Measurements from ENCODE around the gene TRMT2B. TPM values are rescaled to one million over a fixed set of nuclear protein-coding genes. Genes with fewer than 3 reads are reported as not detected.
"Not testable (repeated sequence)": the region's sequence is repeated elsewhere in the genome, so short reads cannot be mapped to it uniquely, and the experiment has no call there.

The TRMT2B gene
- total RNA-seq, 1 donor from 2014 or later, result 37.9 TPM

- Mint-ChIP-seq H3K27ac (no peak overlapping the region), H3K4me1 (no peaks in the 10 kb centered on the region), H3K27me3 (no peaks in the 10 kb centered on the region), H3K9me3 (no peaks in the 10 kb centered on the region), H3K36me3 (ENCODE audit: low read depth) (peaks cover 24% of the 10 kb centered on the region), H3K4me3 (no peak overlapping the region)
- CTCF ChIA-PET, result no interaction called here
- ATAC-seq (ENCODE audit: low read depth) (no peak), DNase-seq (no peak)
- POLR2A ChIA-PET, result no interaction called here
- TF ChIP-seq, protein P1, sequence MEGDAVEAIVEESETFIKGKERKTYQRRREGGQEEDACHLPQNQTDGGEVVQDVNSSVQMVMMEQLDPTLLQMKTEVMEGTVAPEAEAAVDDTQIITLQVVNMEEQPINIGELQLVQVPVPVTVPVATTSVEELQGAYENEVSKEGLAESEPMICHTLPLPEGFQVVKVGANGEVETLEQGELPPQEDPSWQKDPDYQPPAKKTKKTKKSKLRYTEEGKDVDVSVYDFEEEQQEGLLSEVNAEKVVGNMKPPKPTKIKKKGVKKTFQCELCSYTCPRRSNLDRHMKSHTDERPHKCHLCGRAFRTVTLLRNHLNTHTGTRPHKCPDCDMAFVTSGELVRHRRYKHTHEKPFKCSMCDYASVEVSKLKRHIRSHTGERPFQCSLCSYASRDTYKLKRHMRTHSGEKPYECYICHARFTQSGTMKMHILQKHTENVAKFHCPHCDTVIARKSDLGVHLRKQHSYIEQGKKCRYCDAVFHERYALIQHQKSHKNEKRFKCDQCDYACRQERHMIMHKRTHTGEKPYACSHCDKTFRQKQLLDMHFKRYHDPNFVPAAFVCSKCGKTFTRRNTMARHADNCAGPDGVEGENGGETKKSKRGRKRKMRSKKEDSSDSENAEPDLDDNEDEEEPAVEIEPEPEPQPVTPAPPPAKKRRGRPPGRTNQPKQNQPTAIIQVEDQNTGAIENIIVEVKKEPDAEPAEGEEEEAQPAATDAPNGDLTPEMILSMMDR (IDR thresholded peaks at IDR 0.05), result no peak
- intact Hi-C loops (cut with micrococcal nuclease), result loop anchor here (5.0 kb wide), 2 partner anchors 33 to 72 kb away; partner anchors contain the start of gene XKRX
Observed at GRCh38 chrX:100999451-100999850, 52.5 kb downstream of the TRMT2B start.

DNA sequence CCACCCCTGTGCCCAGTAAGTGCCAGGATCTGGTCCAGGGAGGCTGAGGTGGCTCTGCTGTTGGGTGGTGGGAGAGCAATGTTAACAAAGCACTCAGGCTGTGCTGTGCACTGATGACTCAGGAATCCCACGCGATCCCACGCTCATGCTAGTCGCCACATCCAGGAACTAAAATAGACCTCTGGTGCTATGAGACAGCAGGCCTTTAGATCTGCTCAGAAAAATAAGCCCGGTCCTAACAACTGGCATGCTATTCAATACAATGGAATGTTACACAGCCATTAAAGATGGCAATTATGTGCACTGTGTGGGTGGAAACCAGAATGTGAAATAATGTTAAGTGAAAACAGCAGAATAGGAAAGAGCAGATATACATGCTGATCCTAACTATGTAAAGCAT, 56.4 kb downstream of the TRMT2B start:
- DNase-seq (no peak), ATAC-seq (ENCODE audit: low read depth) (no peak)
- TF ChIP-seq, protein P1 (IDR thresholded peaks at IDR 0.05), result no peak
- intact Hi-C loops (cut with micrococcal nuclease), result loop anchor here (5.0 kb wide), 2 partner anchors 37 to 68 kb away; partner anchors contain the start of gene XKRX
- H3K4me3 Mint-ChIP-seq, result no peak overlapping the region
- no peak overlapping the region for H3K27ac Mint-ChIP-seq
- peaks cover 32% of the 10 kb centered on the region for H3K36me3 Mint-ChIP-seq (ENCODE audit: low read depth)
- no peaks in the 10 kb centered on the region for H3K9me3 Mint-ChIP-seq
- no peaks in the 10 kb centered on the region for H3K4me1 Mint-ChIP-seq
- CTCF ChIA-PET, result no interaction called here
- H3K27me3 Mint-ChIP-seq, result no peaks in the 10 kb centered on the region
- POLR2A ChIA-PET, result interaction anchor here (0.7 kb wide), 1 partner anchor 342 kb away, joined by 4 read pairs; no protein-coding TSS in a partner anchor

GRCh38 chrX:100994352-100995281, 57.3 kb downstream of the TRMT2B start:
- H3K36me3 Mint-ChIP-seq (ENCODE audit: low read depth), result peaks cover 30% of the 10 kb centered on the region
- ATAC-seq (ENCODE audit: low read depth), result no peak
- no peak for DNase-seq
- TF ChIP-seq, protein P1 (IDR thresholded peaks at IDR 0.05), result no peak
- H3K4me3 Mint-ChIP-seq, result no peak overlapping the region
- no peaks in the 10 kb centered on the region for H3K27me3 Mint-ChIP-seq
- H3K27ac Mint-ChIP-seq, result no peak overlapping the region
- POLR2A ChIA-PET, result no interaction called here
- intact Hi-C loops (cut with micrococcal nuclease), result loop anchor here (5.0 kb wide), 2 partner anchors 38 to 67 kb away; partner anchors contain the start of gene XKRX
- no peaks in the 10 kb centered on the region for H3K9me3 Mint-ChIP-seq
- peaks cover 5% of the 10 kb centered on the region for H3K4me1 Mint-ChIP-seq
- CTCF ChIA-PET, result no interaction called here

DNA sequence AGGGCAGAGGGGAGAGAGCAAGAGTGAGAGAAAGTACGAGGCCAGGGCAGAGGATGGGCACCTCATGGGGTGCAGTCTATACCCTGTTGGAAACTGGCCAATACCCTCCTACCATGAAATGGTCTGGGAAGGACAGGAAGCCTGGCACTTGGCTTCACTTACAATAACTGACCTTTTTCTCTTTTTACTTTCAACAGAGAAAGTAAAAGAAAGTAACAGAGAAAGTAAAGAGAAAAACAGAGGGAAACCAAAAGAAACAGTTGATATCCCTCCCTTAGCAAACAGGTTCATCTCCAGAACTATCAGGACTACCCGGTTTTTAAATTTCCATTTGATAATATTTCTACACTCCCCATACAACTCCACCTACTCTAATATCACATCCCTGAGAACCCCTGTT, 61.8 kb downstream of the TRMT2B start:
- Mint-ChIP-seq H3K4me1 (peaks cover 6% of the 10 kb centered on the region), H3K27ac (no peak overlapping the region), H3K27me3 (no peaks in the 10 kb centered on the region), H3K4me3 (no peak overlapping the region), H3K9me3 (no peaks in the 10 kb centered on the region), H3K36me3 (ENCODE audit: low read depth) (peaks cover 29% of the 10 kb centered on the region)
- intact Hi-C loops (cut with micrococcal nuclease), result no loop called here
- POLR2A ChIA-PET, result no interaction called here
- TF ChIP-seq, protein P1 (IDR thresholded peaks at IDR 0.05), result no peak
- no peak for DNase-seq
- no peak for ATAC-seq (ENCODE audit: low read depth)
- CTCF ChIA-PET, result no interaction called here

DNA sequence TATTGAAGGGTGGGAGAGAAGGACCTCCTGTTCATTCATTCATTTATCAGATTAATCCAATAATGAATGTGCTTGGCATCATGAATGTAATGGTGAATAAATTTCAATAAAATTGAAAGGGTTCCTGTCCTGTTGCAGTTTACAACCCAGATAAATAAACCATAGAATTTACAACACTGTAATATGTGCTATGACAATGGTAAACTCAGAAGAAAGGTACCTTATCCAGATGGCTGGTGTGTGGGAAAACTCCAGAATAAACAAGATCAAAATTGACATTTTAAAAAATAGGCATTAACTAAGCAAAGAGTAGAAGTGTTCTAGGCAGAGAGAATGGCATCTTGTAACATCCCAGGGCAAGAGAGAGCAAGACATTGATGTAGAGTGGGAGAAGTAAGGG, 67.1 kb downstream of the TRMT2B start:
- intact Hi-C loops (cut with micrococcal nuclease), result no loop called here

GRCh38 chrX:100981498-100981845, 70.4 kb downstream of the TRMT2B start:
- DNase-seq; CTCF ChIA-PET; H3K4me3 Mint-ChIP-seq; H3K9me3 Mint-ChIP-seq; intact Hi-C loops (cut with micrococcal nuclease); ATAC-seq (ENCODE audit: low read depth); H3K4me1 Mint-ChIP-seq; H3K27me3 Mint-ChIP-seq; H3K27ac Mint-ChIP-seq; POLR2A ChIA-PET: not testable (repeated sequence)
- H3K36me3 Mint-ChIP-seq (ENCODE audit: low read depth), result peaks cover 12% of the 10 kb centered on the region

More for the DNA sequence above, 67.1 kb downstream of the TRMT2B start:
- no peak for DNase-seq
- H3K4me1 Mint-ChIP-seq, result peaks cover 3% of the 10 kb centered on the region
- H3K27ac Mint-ChIP-seq, result no peak overlapping the region
- POLR2A ChIA-PET, result no interaction called here
- peaks cover 23% of the 10 kb centered on the region for H3K36me3 Mint-ChIP-seq (ENCODE audit: low read depth)
- no peak overlapping the region for H3K4me3 Mint-ChIP-seq
- TF ChIP-seq, protein P1 (IDR thresholded peaks at IDR 0.05), result no peak
- H3K9me3 Mint-ChIP-seq, result no peaks in the 10 kb centered on the region
- ATAC-seq (ENCODE audit: low read depth), result no peak
- CTCF ChIA-PET, result no interaction called here
- no peaks in the 10 kb centered on the region for H3K27me3 Mint-ChIP-seq

Data from activated B cell treated with CpG ODN at 0.5 μM for 24 hours (primary cell).